Hematopoietic multipotent progenitor cell (in vitro differentiated cells): ENCODE data around the gene FRS2. TPM values are rescaled to one million over a fixed set of nuclear protein-coding genes. Genes with fewer than 3 reads are reported as not detected.
A peak's percentile ranks its signal among the peaks of the same experiment; 100 is the strongest.

Experiments
- DNase-seq, 3 donors: peaks; one replicate each; pipeline ENCODE4 v3.0.0-alpha.2; 2011 to 2015; ENCODE audit warnings: low read depth in 2 of 3, low spot score in 2 of 3
- total RNA-seq: library from RNA; depleted of rRNA; stranded (reverse); fragments of >200 nt; gene quantifications from one replicate; pipeline ENCODE4 v1.2.3, GENCODE V29; 2012

Gene FRS2
- total RNA-seq, 1 donor: 21.0 TPM

DNA sequence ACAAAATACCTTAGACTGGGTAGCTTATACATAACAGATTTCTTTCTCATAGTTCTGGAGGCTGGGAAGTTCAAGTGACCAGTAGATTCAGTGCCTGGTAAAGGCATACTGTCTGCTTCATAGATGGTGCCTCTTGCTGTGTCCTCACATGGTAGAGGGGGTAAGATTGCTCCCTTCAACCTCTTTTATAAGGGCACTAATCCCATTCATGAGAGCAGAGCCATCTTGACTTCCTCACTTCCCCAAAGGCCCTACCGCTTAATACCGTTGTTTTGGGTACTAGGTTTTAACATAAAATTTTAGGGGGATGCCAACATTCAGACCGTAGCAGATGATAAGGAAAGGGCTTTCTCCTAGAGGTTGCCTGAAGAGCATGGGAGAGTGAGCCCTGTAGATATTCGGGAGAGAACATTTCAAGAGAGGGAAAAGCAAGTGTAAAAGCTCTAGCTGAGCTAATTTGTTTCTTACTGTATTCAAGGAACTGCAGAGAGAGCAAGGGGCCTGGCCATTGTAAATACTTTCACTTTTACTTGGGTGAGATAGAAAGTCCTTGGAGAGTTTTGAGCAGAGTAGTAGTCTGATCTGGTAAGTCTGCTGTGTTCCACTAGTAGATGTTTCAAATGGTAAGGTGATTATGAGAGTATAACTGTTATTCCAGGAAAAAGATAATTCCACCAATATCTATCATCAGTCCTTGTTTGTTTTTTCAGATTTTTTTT is 27.3 kb downstream of the FRS2 start:
- peak in 2 of 3 donors; percentile 7 to 47 for DNase-seq

DNA sequence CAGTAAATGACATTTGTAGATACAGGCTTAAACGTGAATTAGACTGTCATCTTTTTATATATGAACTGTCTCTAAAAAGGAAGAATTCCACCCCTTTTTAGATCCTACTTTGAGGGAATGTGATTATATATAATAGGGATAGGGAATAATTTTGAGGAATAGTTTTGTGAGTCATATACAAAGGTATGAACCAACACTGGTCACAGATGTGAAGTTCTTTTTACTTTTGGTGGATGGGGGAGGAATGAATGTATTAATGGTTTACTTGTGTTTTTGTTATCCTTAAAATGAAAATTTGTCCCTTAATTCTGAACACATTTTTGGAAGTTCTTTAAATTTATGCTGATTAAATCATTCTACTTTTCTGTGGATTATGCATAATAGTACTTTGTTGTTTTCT is 30.4 kb downstream of the FRS2 start:
- no peak for DNase-seq

DNA sequence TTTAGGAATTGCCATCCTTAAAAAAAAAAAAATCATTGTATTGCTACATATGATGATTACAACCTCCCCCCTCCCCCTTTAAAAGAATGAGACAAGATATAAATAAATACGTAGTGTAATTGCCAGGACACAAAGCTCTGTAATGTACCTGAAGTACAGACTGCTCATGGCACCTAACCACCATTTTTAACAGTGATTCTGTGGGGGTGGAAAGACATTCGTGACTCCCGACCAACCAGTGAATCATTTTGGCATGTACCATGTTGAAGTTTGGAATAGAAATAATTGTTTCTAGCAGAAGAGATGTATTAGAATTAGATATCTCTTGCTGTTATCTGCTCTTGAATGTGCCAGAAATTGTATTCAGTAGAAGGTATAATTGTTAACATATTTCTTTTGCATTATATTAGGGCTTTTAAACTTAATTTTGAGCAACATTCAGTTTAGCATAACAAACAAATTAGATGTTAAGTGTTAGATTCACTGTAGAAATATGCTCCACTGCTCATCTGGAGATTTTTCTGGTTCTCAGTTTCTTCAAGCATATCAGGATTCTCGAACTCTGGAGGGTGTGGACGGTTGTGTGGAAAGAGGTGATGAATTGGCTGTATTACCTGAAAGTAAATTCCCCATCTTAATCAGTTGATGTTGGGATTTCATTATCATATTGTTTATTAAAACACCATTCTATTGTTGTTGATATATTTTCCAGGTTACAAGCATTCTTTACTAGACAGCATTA is 31.1 kb downstream of the FRS2 start:
- no peak for DNase-seq

DNA sequence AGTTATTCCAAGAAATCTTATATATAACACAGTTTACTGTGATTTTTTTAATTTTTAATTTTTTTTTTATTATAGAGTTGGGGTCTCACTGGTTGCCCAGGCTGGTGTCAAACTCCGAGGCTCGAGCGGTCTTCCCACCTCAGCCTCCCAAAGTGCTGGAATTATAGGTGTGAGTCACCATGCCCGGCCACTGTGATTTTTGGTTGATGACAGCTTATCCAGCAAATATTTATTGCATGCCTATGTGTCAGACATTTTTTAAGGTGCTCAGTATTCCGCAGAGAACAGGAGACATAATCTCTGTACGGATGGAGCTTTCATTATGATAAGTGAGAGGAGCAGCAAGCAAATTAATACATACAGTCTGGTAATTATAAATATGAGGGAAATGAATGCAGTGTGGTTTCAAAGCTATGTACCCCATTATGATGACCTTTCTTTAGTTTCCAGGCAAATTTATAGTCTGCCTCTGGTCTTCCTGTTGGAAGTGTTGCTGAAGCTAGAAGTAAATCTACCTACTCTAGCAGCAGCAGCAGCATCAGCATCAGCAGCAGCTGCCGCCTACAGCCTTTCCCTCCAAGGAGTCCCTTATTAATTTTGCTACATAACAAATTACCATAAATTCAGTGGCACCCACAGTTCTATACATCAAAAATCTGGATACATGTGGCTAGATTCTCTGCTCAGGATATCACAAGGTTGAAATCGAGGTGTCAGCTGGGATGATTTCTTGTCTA is 32.3 kb downstream of the FRS2 start:
- no peak for DNase-seq

DNA sequence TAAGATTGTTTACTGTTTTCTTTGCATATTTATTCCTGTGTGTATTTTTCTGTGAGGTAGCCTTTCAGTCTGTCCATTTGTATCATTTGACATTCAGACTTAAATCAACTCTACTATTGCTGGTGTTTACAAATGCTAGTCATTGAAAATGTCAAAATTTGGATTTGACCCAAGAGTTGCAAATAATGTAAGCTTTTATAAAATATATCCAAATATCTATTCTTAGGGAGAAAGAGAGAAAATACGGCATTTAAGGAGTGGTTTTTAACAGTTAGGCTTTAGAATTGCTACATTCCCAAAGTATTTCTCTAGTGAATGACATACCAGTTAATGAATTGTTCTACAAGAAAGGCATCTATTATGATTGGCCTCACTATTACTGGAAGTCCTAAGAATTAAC is 37.9 kb downstream of the FRS2 start:
- DNase-seq: no peak

DNA sequence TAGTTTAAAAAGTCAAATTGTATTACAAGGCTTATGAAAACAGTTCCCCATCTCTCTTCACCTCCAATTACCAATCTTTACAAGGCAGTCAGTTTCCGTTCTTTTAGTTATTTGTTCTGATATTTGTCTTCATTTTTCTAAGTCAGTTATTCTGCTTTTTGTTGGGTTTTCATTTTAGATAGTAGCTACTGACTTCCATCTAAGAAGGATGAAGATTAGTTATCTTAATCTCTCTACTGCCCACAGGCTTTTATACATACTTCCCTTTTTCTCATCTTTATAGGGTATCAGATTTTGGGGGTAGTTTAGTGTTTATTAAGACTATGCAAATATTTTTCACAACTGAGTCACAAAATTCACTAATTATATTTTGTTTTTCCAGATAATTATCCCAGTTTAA is 38.4 kb downstream of the FRS2 start:
- peak in 1 of 3 donors; percentile 10 for DNase-seq

DNA sequence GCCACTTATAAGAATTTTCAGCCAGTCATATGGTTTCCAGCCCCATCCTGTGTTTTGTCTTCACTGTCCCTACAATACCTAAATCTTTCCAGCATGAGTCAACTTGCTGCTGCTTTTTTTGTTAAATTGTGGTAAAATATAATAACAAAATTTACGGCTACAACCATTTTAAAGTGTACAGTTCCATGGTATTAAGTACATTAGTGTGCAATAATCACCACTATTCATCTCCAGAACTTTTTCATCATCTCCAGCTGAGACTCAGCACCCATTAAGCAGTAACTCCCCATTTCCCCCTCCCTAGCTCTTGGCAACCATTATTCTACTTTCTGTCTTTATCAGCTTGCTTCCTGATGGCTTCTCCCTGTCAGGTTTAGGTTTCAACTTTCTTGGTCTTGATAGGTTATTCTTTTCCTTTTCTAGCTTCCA is 39.1 kb downstream of the FRS2 start:
- no peak for DNase-seq

DNA sequence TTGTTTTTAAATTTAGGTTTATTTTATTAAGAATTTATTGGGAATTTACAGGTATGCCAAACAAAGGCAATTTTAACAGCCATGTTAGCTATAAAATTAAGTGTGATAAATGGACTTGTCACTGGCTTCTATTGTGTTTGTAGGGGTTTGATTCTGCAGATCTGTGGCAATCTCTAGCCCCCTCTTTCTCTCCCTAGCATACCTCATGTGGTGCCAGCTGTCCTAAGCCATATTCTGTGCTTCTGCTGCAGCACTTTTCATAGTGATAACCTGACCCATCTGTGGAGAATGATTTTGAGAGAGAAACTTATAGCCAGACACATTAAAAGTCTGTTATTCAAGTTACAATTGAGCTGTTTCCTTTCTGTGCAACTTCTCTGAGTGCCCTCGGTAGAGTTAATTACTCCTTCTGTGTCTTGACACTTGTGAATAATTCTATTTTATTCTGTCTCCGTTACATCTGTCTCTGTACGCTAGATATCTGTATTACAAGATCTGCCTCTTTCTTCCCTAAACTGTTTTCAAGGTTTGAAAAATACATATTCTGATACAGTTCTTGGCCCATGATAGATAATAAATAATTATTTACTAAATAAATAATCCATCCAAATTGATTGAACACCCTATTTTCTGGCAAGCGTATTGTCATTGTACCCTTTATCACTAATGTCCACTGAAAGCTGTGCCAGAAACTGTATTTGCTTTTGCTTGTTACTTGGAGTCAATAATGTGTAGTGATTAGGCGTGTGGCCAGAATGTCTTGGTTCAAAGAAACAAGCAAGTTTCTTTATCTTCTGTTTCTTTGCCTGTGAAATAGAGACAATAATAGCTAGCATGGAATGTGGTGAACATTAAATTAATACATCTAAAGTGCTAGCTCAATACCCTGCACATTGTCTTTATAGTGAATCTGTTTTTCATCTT is 40.0 kb downstream of the FRS2 start:
- no peak for DNase-seq

DNA sequence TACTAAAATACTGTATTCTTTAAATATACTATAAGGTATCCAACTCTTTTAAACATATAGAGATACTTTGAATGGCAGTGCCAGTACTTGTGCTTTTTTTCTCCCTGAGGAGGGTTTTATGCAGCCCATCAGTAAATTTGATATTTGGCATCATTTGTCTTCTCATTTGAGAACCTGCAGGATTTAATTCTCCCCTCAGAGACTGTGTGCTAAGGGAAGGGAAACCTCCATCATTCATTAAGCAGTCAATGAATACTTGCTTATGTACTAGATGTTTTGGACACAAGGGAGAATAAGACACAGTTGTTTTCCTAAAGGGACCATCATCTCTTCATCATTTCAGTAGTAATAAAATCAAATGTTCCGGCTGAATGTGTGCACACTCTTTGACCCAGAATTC is 40.8 kb downstream of the FRS2 start:
- no peak for DNase-seq

DNA sequence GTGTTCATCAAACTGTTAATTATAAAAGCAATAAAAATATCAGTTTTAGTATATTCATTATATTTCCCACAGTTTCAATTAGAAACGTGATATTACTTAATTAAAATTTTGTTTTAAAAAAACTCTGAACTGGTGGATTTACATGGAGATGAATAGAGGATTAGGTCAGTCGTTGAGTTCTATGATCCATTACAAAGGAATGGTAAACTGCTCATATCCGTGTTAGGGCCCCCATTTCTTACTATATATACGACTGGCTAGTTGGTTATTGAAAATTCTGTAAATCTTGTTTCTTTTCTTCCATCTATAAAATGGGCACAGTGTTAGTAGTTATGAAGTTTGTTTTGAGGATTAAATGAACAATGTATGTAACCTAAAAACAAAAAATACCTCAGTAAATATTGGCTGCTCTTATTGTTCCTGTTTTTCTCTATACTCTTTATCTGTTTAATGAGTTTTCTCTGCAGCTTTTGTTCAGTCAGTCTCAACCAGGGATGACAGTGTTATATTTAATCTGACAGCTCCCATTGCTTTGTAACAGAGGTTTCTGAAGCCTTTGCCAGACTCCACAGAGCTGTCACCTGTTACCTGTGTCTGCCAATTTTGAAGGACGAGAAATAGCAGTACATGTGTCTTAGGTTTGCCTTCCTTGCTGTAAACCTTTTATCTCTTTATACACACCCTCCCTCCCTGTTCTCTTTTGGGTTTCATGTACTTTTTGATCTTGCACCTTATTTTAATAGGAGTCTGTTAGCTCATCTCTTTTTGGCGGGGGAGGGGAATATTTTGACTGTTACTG is 41.5 kb downstream of the FRS2 start:
- DNase-seq: no peak

DNA sequence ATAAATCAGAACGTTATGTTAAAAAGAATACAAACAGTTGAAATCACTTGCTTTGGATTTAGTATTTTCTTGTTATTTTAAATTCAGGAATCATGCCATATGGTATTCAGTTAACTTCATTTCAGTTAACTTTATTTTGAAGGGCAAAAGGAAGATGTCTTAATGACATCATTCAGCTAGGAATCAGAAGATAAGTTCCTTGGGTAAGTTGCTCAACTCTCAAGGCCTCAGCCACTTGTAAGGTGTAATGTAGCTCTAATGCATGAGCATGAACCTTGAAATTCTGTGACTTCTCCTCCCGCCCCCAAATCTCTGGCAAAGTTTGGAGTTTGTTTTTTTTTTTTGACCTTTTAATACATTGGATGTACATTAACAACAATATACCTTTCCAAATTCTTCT is 42.6 kb downstream of the FRS2 start:
- DNase-seq: no peak

DNA sequence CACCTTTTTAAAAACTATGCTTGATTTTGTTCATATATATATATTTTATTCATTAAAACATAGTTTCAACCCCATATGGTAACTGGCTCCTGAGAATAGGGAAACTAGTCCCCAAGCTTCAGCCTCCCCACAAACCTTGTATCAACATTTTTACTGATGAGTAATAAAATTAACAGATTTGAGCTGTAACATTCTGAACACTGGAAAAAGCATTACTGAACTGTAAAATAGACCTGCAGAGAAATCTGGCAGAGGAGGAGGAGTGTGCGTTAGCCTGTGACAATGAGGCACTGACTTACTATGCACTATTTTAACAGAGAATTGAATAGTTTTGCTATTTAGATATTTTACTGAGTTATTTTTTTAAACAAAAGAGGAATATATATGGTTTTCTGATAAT is 43.1 kb downstream of the FRS2 start:
- no peak for DNase-seq

DNA sequence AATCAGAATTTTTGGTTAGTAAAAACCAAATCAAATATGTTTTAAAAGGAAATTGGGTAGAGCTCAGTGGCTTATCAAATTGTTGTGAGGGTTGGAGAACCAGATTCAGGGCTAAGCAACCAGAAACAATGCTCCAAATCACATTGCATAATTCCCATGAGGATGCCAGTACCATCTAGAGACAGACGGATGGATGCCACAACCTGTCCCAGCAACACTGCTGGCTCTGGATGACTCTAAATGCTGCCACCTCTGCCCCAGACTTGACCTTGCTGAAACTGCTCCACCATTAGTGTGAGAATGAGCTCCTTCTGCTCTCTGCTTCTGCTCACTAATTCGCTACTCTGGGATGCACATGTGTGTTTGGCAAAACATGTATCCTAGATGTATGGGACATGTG is 43.9 kb downstream of the FRS2 start:
- DNase-seq: no peak

DNA sequence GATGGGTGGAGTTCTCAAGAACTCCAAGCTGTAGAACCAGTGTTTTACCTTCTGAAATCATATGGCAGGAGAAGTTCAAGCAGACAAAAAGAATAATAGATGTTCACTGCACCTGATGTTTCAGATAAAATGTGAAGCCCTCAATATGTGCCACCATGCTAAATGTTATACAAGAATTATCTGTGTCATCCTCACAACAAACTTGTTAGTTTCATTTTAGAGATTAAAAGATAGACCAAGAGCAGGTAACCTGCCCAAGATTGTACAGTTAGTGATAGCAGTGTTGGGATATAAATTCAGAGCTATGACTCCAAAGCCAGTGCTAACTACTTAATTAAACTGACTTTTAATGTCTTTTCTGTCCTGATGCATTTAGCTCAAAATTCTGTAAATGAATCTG is 44.7 kb downstream of the FRS2 start:
- no peak for DNase-seq

DNA sequence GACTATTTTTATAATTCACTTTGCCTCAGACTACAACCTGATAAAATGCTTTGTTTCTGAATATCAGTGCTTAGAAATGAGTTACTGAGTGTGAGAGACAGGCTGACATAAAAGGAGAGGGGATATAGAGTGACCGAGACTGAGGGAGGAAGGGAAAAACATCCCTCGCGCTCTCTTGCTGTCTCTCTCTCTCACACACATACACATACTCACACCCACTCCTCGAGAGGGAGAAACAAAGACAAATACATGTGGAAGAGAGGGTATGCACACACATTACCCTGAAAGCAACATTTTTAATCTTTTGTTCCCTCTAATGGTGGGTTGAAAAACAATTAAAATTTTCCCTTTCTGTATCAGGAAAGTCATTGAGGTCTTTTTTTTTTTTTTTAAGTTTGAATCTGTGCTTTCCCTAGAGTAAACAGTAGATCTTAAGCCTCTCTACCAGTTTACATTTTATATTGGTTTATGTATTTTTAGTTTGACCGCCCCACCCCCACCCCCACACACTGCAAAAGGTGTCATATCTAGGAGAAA is 45.3 kb downstream of the FRS2 start:
- no peak for DNase-seq

DNA sequence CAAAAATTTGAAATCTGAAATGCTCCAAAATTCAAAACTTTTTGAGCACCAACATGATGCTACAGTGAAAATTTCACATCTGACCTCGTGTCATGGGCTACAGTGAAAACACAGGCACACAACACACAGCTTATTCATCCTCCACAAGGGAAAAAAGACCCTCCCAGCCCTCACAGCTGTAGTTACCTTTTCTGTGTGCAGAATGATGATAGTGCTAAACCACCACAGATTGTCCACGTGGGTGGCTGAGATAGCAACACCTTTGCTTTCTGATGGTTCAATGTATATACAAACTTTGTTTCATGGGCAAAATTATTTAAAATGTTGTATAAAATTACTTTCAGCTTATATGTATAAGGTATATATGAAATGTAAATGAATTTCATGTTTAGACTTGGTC is 46.8 kb downstream of the FRS2 start:
- DNase-seq: no peak

DNA sequence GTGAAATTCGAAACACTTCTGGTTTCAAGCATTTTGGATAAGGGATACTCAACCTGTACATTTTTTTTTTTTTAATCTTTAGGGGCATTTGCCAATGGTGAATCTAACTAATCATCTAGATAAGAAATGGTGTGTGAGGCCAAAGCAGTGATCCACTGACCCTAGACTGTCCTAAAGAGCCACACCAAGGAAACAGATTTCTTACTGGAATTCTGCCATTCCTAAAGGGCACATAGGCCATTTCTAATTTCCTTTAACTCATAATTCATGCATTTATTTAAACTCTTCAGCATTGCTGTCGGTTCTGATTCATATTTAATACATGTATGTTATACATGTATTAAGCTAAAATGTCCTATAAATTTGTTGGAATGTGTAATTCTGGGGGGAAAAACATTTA is 47.2 kb downstream of the FRS2 start:
- no peak for DNase-seq

DNA sequence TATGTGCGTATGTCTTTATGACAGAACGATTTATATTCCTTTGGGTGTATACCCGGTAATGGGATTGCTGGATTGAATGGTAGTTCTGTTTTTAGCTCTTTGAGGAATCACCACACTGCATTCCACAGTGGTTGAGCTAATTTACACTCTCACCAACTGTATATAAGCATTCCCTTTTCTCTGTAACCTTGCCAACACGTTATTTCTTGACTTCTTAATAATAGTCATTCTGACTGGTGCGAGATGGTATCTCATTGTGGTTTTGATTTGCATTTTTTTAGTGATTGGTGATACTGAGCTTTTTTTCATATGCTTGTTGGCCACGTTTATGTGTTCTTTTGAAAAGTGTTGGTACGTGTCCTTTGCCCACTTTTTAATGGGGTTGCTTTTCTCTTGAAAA is 49.7 kb downstream of the FRS2 start:
- no peak for DNase-seq

DNA sequence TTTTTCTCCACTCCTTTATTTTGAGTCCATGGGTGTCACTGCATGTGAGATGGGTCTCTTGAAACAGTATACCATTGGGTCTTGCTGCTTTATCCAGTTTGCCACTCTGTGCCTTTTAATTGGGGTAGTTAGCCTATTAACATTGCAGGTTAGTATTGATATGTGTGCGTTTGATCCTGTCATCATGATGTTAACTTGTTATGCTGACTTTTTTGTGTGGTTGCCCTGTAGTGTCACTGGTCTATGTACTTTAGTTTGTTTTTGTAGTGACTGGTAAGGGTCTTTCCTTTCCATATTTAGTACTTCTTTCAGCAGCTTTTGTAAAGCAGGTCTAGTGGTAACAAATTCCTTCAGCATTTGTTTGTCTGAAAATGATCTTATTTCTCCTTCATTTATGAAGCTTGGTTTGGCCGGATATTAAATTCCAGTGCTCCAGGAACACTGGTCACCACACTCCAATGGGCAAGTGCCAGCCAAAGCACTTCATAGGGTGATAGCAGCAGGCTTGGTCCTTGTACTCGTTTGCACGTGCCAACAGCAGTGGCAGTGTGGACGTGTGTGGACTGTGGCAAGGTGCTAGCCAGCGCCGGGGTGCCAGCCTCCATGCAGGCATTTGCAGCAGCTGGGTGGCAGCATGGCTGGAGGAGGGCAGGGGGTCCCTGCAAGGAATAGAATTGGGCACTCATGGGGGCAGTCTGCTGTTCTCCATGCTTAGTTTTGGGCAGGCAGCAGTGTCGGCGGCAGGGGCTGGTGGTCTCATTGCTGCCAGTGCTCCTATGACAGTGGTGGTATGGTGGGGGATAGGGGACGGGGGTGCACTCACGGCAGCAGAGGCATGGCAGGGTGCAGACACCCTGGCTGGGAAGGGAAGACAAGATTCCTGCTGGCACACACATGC is 53.5 kb downstream of the FRS2 start:
- no peak for DNase-seq
